ENCODE measurements around the gene TDP1. TPM values are rescaled to one million over a fixed set of nuclear protein-coding genes. Genes with fewer than 3 reads are reported as not detected.

The TDP1 gene
- total RNA-seq, 2 donors from 2014 or later, result 12.0 to 18.2 TPM

DNA sequence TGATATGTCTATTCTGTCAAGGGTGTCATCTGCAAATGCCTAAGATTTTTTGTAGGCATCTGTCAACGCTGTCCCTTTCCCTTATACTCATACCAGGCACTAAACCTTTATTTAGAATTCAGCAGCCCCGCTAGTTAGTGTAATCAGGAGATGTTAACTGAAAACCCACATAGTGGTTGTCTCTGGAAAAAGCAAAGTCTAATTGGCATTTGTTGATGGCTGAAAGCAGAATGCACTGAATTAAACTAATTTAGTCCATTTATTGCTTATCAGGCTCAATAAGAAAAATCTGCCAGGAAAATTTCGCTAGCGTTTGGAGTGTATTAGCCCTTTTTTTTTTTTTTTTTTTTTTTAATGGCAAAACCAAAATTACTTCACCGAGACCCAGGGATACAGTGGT is 34.5 kb downstream of the TDP1 start:
- DNase-seq (ENCODE audit: low spot score), result no peak
- Histone ChIP-seq H3K9me3 (no peaks in the 10 kb centered on the region), H3K4me1 (replicated peaks) (no peaks in the 10 kb centered on the region), H3K4me3 (no peak overlapping the region), H3K36me3 (no peaks in the 10 kb centered on the region), H3K27ac (no peak overlapping the region), H3K27me3 (replicated peaks; ENCODE audit: insufficient read depth) (no peaks in the 10 kb centered on the region)
- TF ChIP-seq POLR2AphosphoS5 (IDR thresholded peaks at IDR 0.05), result no peak
- TF ChIP-seq, protein P1, sequence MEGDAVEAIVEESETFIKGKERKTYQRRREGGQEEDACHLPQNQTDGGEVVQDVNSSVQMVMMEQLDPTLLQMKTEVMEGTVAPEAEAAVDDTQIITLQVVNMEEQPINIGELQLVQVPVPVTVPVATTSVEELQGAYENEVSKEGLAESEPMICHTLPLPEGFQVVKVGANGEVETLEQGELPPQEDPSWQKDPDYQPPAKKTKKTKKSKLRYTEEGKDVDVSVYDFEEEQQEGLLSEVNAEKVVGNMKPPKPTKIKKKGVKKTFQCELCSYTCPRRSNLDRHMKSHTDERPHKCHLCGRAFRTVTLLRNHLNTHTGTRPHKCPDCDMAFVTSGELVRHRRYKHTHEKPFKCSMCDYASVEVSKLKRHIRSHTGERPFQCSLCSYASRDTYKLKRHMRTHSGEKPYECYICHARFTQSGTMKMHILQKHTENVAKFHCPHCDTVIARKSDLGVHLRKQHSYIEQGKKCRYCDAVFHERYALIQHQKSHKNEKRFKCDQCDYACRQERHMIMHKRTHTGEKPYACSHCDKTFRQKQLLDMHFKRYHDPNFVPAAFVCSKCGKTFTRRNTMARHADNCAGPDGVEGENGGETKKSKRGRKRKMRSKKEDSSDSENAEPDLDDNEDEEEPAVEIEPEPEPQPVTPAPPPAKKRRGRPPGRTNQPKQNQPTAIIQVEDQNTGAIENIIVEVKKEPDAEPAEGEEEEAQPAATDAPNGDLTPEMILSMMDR (IDR thresholded peaks at IDR 0.05), result no peak
- no peak for TF ChIP-seq POLR2A (IDR thresholded peaks at IDR 0.05)
- WGBS, result 92% methylated on average over 5 of the region's 5 CpGs
- intact Hi-C loops (cut with DNase I), result no loop called here

DNA sequence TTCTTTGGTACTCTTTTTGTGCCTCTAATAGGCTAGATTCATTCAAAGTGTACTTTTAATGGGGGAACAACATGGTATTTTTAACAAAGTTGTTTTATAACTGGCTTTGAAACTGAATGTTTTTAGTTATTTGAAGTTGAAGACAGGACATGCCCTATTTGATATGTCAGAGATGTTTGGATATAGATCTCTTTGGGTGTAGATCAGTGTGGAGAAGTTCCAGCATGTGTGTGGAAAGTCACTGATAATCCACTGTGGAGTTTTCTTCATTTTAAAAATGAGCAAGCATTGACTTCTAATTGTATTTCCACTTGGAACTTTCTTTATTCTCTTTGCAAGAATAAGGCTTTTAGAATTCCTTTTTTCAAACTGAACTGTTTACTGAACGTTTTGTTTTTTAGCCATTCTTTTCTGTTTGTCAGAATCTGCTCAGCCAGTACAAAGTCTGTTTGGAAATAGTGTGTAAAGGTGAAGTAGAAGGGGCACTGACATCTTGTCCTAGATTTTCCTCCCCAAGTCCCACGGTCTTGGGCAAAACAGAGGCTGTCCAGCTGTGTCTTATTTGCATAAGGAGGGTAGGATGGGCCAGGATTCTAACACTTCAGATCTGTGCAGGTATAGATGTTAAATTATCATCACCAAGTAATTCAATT is 35.0 kb downstream of the TDP1 start:
- intact Hi-C loops (cut with DNase I), result no loop called here
- no peaks in the 10 kb centered on the region for H3K4me1 ChIP-seq (replicated peaks)
- no peaks in the 10 kb centered on the region for H3K36me3 ChIP-seq
- no peak overlapping the region for H3K27ac ChIP-seq
- TF ChIP-seq, protein P1 (IDR thresholded peaks at IDR 0.05), result no peak
- TF ChIP-seq POLR2AphosphoS5 (IDR thresholded peaks at IDR 0.05) (no peak), POLR2A (IDR thresholded peaks at IDR 0.05) (no peak)
- WGBS, result 54% methylated on average over 2 of the region's 2 CpGs
- H3K9me3 ChIP-seq, result no peaks in the 10 kb centered on the region
- no peak overlapping the region for H3K4me3 ChIP-seq
- H3K27me3 ChIP-seq (replicated peaks; ENCODE audit: insufficient read depth), result no peaks in the 10 kb centered on the region
- no peak for DNase-seq (ENCODE audit: low spot score)

DNA sequence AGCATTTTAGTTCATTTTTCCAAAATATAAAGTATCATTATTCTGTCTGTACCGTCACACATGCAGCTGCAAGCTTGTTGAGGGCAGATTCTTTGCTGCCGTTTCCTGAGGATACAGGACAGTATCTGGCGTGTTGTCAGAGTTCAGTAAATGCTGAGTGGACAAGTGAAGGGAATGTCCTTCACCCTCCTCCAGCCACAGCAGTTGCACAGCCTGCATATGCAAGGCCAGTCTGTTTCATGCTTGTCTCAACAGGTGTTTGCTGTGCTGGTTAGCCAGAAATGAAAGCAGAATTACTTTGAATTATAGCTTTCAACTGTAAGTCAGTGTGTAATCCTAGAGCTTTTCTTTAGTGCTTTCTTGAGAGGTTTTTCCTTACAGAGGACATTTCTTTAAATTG is 36.5 kb downstream of the TDP1 start:
- Histone ChIP-seq H3K4me1 (replicated peaks) (no peaks in the 10 kb centered on the region), H3K27ac (no peak overlapping the region), H3K9me3 (no peaks in the 10 kb centered on the region), H3K4me3 (no peak overlapping the region), H3K27me3 (replicated peaks; ENCODE audit: insufficient read depth) (no peaks in the 10 kb centered on the region), H3K36me3 (no peaks in the 10 kb centered on the region)
- intact Hi-C loops (cut with DNase I), result no loop called here
- no peak for DNase-seq (ENCODE audit: low spot score)
- TF ChIP-seq POLR2A (IDR thresholded peaks at IDR 0.05), result no peak
- TF ChIP-seq POLR2AphosphoS5 (IDR thresholded peaks at IDR 0.05), result no peak
- TF ChIP-seq, protein P1 (IDR thresholded peaks at IDR 0.05), result no peak
- WGBS, result 90% methylated on average over 3 of the region's 3 CpGs

DNA sequence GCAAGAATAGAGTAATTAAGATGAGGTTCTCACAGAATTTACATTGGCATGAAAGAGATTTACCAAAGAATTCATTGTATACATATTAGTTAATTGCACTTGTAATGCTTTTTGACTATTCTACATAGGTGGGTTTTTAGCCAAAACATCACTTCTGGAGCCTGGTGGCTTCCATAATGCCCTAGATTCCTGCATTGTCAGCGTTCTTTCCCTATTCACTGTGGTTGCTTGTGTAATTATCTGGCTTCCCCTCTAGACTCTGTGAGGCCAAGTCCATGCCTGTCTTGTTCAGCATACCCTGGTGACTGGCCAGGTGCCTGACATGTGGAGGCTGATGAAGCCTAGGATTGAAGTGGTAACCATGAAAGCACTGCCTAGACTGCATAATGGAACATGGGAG is 41.2 kb downstream of the TDP1 start:
- H3K4me1 ChIP-seq (replicated peaks), result no peaks in the 10 kb centered on the region
- H3K4me3 ChIP-seq, result no peak overlapping the region
- no peak for TF ChIP-seq POLR2AphosphoS5 (IDR thresholded peaks at IDR 0.05)
- TF ChIP-seq, protein P1 (IDR thresholded peaks at IDR 0.05), result no peak
- no peak for TF ChIP-seq POLR2A (IDR thresholded peaks at IDR 0.05)
- H3K27me3 ChIP-seq (replicated peaks; ENCODE audit: insufficient read depth), result no peaks in the 10 kb centered on the region
- intact Hi-C loops (cut with DNase I), result no loop called here
- no peak overlapping the region for H3K27ac ChIP-seq
- DNase-seq (ENCODE audit: low spot score), result no peak
- no peaks in the 10 kb centered on the region for H3K9me3 ChIP-seq
- H3K36me3 ChIP-seq, result no peaks in the 10 kb centered on the region
- WGBS, result 88% methylated on average over 1 of the region's 1 CpG

DNA sequence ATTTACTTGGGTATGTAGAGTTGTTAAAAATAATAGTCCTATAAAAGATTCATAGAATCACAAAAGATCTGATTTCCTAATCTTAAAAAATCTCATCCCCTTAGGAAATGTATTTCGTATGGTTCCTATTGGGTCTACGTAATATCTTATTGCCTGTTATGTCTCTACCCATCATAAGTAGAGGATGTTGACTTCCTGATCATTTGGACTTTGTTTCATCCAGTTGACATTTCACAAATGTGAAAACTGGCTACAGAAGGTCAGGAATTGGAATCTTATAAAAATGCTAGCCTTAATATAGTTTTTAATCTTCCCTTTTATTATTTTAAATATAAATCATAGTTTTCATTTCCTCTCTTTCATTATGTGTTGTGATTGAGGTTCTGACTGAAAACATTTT is 45.2 kb downstream of the TDP1 start:
- H3K4me3 ChIP-seq, result no peak overlapping the region
- H3K4me1 ChIP-seq (replicated peaks), result no peaks in the 10 kb centered on the region
- DNase-seq (ENCODE audit: low spot score), result no peak
- 88% methylated on average over 2 of the region's 2 CpGs for WGBS
- TF ChIP-seq, protein P1 (IDR thresholded peaks at IDR 0.05), result no peak
- TF ChIP-seq POLR2A (IDR thresholded peaks at IDR 0.05) (no peak), POLR2AphosphoS5 (IDR thresholded peaks at IDR 0.05) (no peak)
- no peaks in the 10 kb centered on the region for H3K36me3 ChIP-seq
- intact Hi-C loops (cut with DNase I), result no loop called here
- H3K9me3 ChIP-seq, result no peaks in the 10 kb centered on the region
- H3K27ac ChIP-seq, result no peak overlapping the region
- no peaks in the 10 kb centered on the region for H3K27me3 ChIP-seq (replicated peaks; ENCODE audit: insufficient read depth)

Measured in prostate gland (tissue), 2 donors.